ENCODE data around the gene ROPN1B. TPM values are rescaled to one million over a fixed set of nuclear protein-coding genes. Genes with fewer than 3 reads are reported as not detected.

ROPN1B gene
- total and polyA plus RNA-seq, 2 experiments from 2014 or later = not detected

GRCh38 chr3:126008219-126008618 is 39.2 kb downstream of the ROPN1B start:
- H3K36me3 Mint-ChIP-seq (ENCODE audit: low read depth) = peaks cover 3% of the 10 kb centered on the region; the same call in 1 of the 3 replicates
- no peak for ATAC-seq
- no peak overlapping the region for H3K4me3 ChIP-seq
- no peaks in the 10 kb centered on the region for H3K4me1 ChIP-seq (ENCODE audit: insufficient read depth)
- H3K79me2 ChIP-seq (replicated peaks; ENCODE audit: insufficient read depth) = no peaks in the 10 kb centered on the region
- H3K4me1 Mint-ChIP-seq = no peaks in the 10 kb centered on the region; the same call in 2 of the 3 replicates
- no peak overlapping the region for H2AFZ ChIP-seq
- no peak overlapping the region for H3K27ac Mint-ChIP-seq
- no peaks in the 10 kb centered on the region for H4K20me1 ChIP-seq (replicated peaks; ENCODE audit: insufficient read depth)
- no peak overlapping the region for H3K4me2 ChIP-seq
- H3K9me2 ChIP-seq (ENCODE audit: insufficient read depth) = no peaks in the 10 kb centered on the region
- H3K27me3 Mint-ChIP-seq (ENCODE audit: insufficient read depth, low read depth, poor library complexity) = no peaks in the 10 kb centered on the region
- DNase-seq (ENCODE audit: low spot score) = no peak
- no peak for TF ChIP-seq NANOG (IDR thresholded peaks at IDR 0.05; ENCODE audit: borderline replicate concordance)
- no peak for TF ChIP-seq REST (IDR thresholded peaks at IDR 0.05; ENCODE audit: unreplicated experiment)
- TF ChIP-seq ZNF114 (CRISPR knock-in tag; IDR thresholded peaks at IDR 0.05) = no peak
- no peak for TF ChIP-seq ETS1 (IDR thresholded peaks at IDR 0.05)
- no peak for TF ChIP-seq CREB1 (CRISPR knock-in tag; IDR thresholded peaks at IDR 0.05; ENCODE audit: low read depth)
- TF ChIP-seq JUNB (IDR thresholded peaks at IDR 0.05; ENCODE audit: unreplicated experiment) = no peak
- TF ChIP-seq POLR2AphosphoS5 (IDR thresholded peaks at IDR 0.05; ENCODE audit: low read depth) = no peak
- no peak for TF ChIP-seq ZNF331 (CRISPR knock-in tag; IDR thresholded peaks at IDR 0.05; ENCODE audit: low read depth)
- no peak for TF ChIP-seq ZNF462 (CRISPR knock-in tag; IDR thresholded peaks at IDR 0.05)
- TF ChIP-seq CTCF (conservative IDR thresholded peaks at IDR 0.05; ENCODE audit: low read depth in 2 of 2) = no peak
- no peak for TF ChIP-seq EZH2phosphoT487 (IDR thresholded peaks at IDR 0.05; ENCODE audit: unreplicated experiment)
- no peak for TF ChIP-seq STAT1 (IDR thresholded peaks at IDR 0.05; ENCODE audit: unreplicated experiment)
- TF ChIP-seq EZH2 (IDR thresholded peaks at IDR 0.05; ENCODE audit: low read depth, unreplicated experiment) = no peak
- no peak overlapping the region for H3K4me3 Mint-ChIP-seq
- H3K27me3 ChIP-seq (ENCODE audit: insufficient read depth) = no peaks in the 10 kb centered on the region
- no peaks in the 10 kb centered on the region for H3F3A ChIP-seq (replicated peaks; ENCODE audit: low read depth)
- no peaks in the 10 kb centered on the region for H3K36me3 ChIP-seq (ENCODE audit: insufficient read depth)
- no peak overlapping the region for H3K27ac ChIP-seq (ENCODE audit: low read depth)
- H3K9me3 Mint-ChIP-seq = no peaks in the 10 kb centered on the region

Data from GM23338 (cell line).